Esophagus squamous epithelium (tissue), 5 donors: Measurements from ENCODE around the gene ANO6. TPM values are rescaled to one million over a fixed set of nuclear protein-coding genes. Genes with fewer than 3 reads are reported as not detected.
A peak's percentile ranks its signal among the peaks of the same experiment; 100 is the strongest.

Experiments
- DNase-seq: peaks from one replicate; lab custom pipeline; 2025; lab: John Stamatoyannopoulos, UW
- H3K27ac ChIP-seq, 4 donors: fragments of 200-600 bp; sonication (generic); one replicate each; pipeline ENCODE4 v1.5.1; 2016 to 2019; ENCODE audit warnings: mild to moderate bottlenecking in 1 of 4
- H3K27me3 ChIP-seq, 4 donors: fragments of 200-600 bp; sonication (generic); 1 replicate in 3 of 4; 2 replicates in 1 of 4; pipeline versions ENCODE4 v1.5.1 to v1.6.0; 2017 to 2021; ENCODE audit warnings: antibody characterized with exemption in 1 of 4
- H3K36me3 ChIP-seq, 3 donors: fragments of 200-600 bp; sonication (generic); one replicate each; pipeline ENCODE4 v1.5.1; 2016 to 2019
- H3K4me1 ChIP-seq, 3 donors: fragments of 200-600 bp; sonication (generic); one replicate each; pipeline ENCODE4 v1.5.1; 2017 to 2019
- H3K4me3 ChIP-seq, 4 donors: fragments of 200-600 bp; sonication (generic); 1 replicate in 3 of 4; 2 replicates in 1 of 4; pipeline ENCODE4 v1.5.1; 2016 to 2019; ENCODE audit warnings: mild to moderate bottlenecking in 2 of 4, moderate library complexity in 1 of 4
- H3K9me3 ChIP-seq, 3 donors: fragments of 200-600 bp; sonication (generic); one replicate each; pipeline ENCODE4 v1.5.1; 2016 to 2019
- CTCF ChIP-seq, 6 experiments: fragments of 450-650 bp in 4 of 6; fragments of 200-600 bp in 2 of 6; sonication (generic) in 2 of 6; IDR thresholded peaks; one replicate each; pipeline ENCODE4 v1.5.1; 2016 to 2019; ENCODE audit warnings: antibody characterized with exemption in 6 of 6, mild to moderate bottlenecking in 4 of 6, moderate library complexity in 4 of 6
- POLR2A ChIP-seq, 4 donors: fragments of 450-650 bp; IDR thresholded peaks; one replicate each; pipeline ENCODE4 v1.6.1; 2017; ENCODE audit warnings: antibody characterized with exemption in 4 of 4, mild to moderate bottlenecking in 4 of 4, moderate library complexity in 3 of 4
- WGBS, 2 donors: methylation state at CpG; one replicate each; pipeline ENCODE4 v1.1.5; 2018; 5-methylcytosine and 5-hydroxymethylcytosine counted together
- intact Hi-C: fragments of 100-400 bp; cut with DNase I; formaldehyde crosslinking; loops from one replicate; pipeline ENCODE4 v1.15.0; 2022
- total RNA-seq, 4 donors: library from RNA; depleted of rRNA; stranded (reverse); fragments of >200 nt; gene quantifications; one replicate each; pipeline ENCODE4 v1.1.0, GENCODE V29; 2016
- donor health status: DM: yes; HTN: yes; CAD: no.

Gene ANO6
- total RNA-seq, 4 donors from 2014 or later, result 13.0 to 40.8 (median 25.1) TPM

- Histone ChIP-seq H3K36me3 (peaks cover 0 to 19% (median 0%) of the 10 kb centered on the region in 3 donors), H3K27ac (peak overlapping the region in 3 of 4 donors; percentile 11 to 64 (median 14)), H3K4me3 (no peak overlapping the region), H3K9me3 (no peaks in the 10 kb centered on the region), H3K4me1 (peaks cover 0 to 19% (median 0%) of the 10 kb centered on the region in 3 donors), H3K27me3 (no peaks in the 10 kb centered on the region)
- intact Hi-C loops, result no loop called here
- DNase-seq, result no peak
- 91 to 95% methylated on average over 4 of the region's 4 CpGs for WGBS, 2 donors
- TF ChIP-seq POLR2A (IDR thresholded peaks at IDR 0.05), result no peak
- TF ChIP-seq CTCF (IDR thresholded peaks at IDR 0.05), result no peak
These were observed 141.1 kb downstream of the ANO6 start for GRCh38 chr12:45356822-45357538.

- WGBS, 2 donors, result 64 to 74% methylated on average over 4 of the region's 4 CpGs
- Histone ChIP-seq H3K4me1 (peaks cover 0 to 19% (median 0%) of the 10 kb centered on the region in 3 donors), H3K27me3 (no peaks in the 10 kb centered on the region), H3K4me3 (no peak overlapping the region), H3K9me3 (peaks cover 0 to 5% (median 5%) of the 10 kb centered on the region in 3 donors), H3K27ac (peak overlapping the region in 3 of 4 donors; percentile 39 to 64 (median 46)), H3K36me3 (peaks cover 0 to 16% (median 0%) of the 10 kb centered on the region in 3 donors)
- no peak for DNase-seq
- intact Hi-C loops, result no loop called here
- no peak for TF ChIP-seq CTCF (IDR thresholded peaks at IDR 0.05)
- TF ChIP-seq POLR2A (IDR thresholded peaks at IDR 0.05), result no peak
These were observed 141.9 kb downstream of the ANO6 start for GRCh38 chr12:45357539-45358417.

- DNase-seq, result no peak
- no peaks in the 10 kb centered on the region for H3K27me3 ChIP-seq
- H3K27ac ChIP-seq, result no peak overlapping the region
- peaks cover 0 to 29% (median 0%) of the 10 kb centered on the region in 3 donors for H3K36me3 ChIP-seq
- peaks cover 0 to 27% (median 25%) of the 10 kb centered on the region in 3 donors for H3K9me3 ChIP-seq
- intact Hi-C loops, result no loop called here
- H3K4me3 ChIP-seq, result no peak overlapping the region
- TF ChIP-seq POLR2A (IDR thresholded peaks at IDR 0.05) (no peak), CTCF (IDR thresholded peaks at IDR 0.05) (no peak)
- peaks cover 0 to 10% (median 0%) of the 10 kb centered on the region in 3 donors for H3K4me1 ChIP-seq
These were observed 146.4 kb downstream of the ANO6 start for GRCh38 chr12:45362291-45362690.

- Histone ChIP-seq H3K27ac (no peak overlapping the region), H3K9me3 (peaks cover 0 to 27% (median 25%) of the 10 kb centered on the region in 3 donors), H3K4me1 (no peaks in the 10 kb centered on the region), H3K36me3 (peaks cover 0 to 36% (median 0%) of the 10 kb centered on the region in 3 donors), H3K27me3 (no peaks in the 10 kb centered on the region), H3K4me3 (no peak overlapping the region)
- intact Hi-C loops, result no loop called here
- no peak for TF ChIP-seq CTCF (IDR thresholded peaks at IDR 0.05)
- TF ChIP-seq POLR2A (IDR thresholded peaks at IDR 0.05), result no peak
- DNase-seq, result no peak
These were observed 148.0 kb downstream of the ANO6 start for GRCh38 chr12:45363903-45364302.
